ENCODE results near the gene GIPC1. TPM values are rescaled to one million over a fixed set of nuclear protein-coding genes. Genes with fewer than 3 reads are reported as not detected.
A peak's percentile ranks its signal among the peaks of the same experiment; 100 is the strongest.

Gene GIPC1
- polyA plus RNA-seq, 3 donors = 4.0 to 6.2 (median 4.8) TPM

DNA sequence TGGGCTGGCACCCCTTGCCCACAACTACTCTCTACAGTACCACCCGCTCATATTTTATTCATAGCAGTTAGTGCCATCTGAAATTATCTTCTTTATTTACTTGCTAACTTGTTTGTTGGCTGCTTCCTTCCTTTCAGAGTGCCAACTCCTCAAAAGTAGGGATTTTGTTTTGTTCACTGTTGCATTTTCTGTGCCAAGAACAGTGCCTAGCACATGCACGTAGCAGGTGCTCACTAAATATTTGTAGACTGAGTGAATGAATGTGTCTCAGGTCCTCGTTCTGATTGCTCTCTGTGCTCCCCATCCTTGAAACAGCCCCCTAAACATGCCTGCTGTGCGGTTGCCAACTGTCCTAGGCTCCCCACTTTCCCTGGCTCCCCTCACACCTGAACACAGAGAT is 1.5 kb downstream of the GIPC1 start:
- Histone ChIP-seq H3K27me3 (ENCODE audit: control insufficient read depth in 2 of 2, insufficient read depth in 2 of 2, low read length in 2 of 2) (no peaks in the 10 kb centered on the region), H3K4me1 (ENCODE audit: control insufficient read depth in 1 of 2, insufficient read depth in 2 of 2, low read length in 2 of 2) (peaks cover 23 to 25% of the 10 kb centered on the region in 2 donors), H3K9ac (ENCODE audit: insufficient read depth, low read length, poor library complexity, severe bottlenecking) (no peak overlapping the region), H3K79me2 (ENCODE audit: insufficient read depth, low read length) (no peaks in the 10 kb centered on the region), H2AFZ (ENCODE audit: insufficient read depth, low read depth, low read length, poor library complexity, severe bottlenecking) (no peak overlapping the region), H3K36me3 (replicated peaks in 1 of 2; ENCODE audit: control insufficient read depth in 1 of 2, insufficient read depth in 2 of 2, low read length in 2 of 2) (no peaks in the 10 kb centered on the region), H4K20me1 (ENCODE audit: insufficient read depth, low read length) (no peaks in the 10 kb centered on the region), H3K9me3 (replicated peaks in 1 of 2; ENCODE audit: control insufficient read depth in 1 of 2, insufficient read depth in 1 of 2, low read length in 2 of 2) (no peaks in the 10 kb centered on the region), H3K27ac (ENCODE audit: low read depth in 1 of 2, low read length in 2 of 2) (no peak overlapping the region), H3K4me3 (replicated peaks in 1 of 3; ENCODE audit: low read depth in 2 of 3, low read length in 3 of 3) (no peak overlapping the region), H3K4me2 (replicated peaks; ENCODE audit: extremely low read depth, low read length, poor library complexity, severe bottlenecking) (no peak overlapping the region)
- Mint-ChIP-seq H3K4me3 (peak overlapping the region; percentile 7 to 57), H3K36me3 (peaks cover 0 to 1% of the 10 kb centered on the region in 2 donors), H3K27ac (peak overlapping the region in 1 of 7 donors; percentile 0), H3K4me1 (peaks cover 23% of the 10 kb centered on the region), H3K9me3 (no peaks in the 10 kb centered on the region), H3K27me3 (ENCODE audit: low read depth in 3 of 3) (peaks cover 8 to 22% (median 11%) of the 10 kb centered on the region in 3 donors)
- intact Hi-C loops (cut with micrococcal nuclease) = no loop called here
- TF ChIP-seq, protein P1, sequence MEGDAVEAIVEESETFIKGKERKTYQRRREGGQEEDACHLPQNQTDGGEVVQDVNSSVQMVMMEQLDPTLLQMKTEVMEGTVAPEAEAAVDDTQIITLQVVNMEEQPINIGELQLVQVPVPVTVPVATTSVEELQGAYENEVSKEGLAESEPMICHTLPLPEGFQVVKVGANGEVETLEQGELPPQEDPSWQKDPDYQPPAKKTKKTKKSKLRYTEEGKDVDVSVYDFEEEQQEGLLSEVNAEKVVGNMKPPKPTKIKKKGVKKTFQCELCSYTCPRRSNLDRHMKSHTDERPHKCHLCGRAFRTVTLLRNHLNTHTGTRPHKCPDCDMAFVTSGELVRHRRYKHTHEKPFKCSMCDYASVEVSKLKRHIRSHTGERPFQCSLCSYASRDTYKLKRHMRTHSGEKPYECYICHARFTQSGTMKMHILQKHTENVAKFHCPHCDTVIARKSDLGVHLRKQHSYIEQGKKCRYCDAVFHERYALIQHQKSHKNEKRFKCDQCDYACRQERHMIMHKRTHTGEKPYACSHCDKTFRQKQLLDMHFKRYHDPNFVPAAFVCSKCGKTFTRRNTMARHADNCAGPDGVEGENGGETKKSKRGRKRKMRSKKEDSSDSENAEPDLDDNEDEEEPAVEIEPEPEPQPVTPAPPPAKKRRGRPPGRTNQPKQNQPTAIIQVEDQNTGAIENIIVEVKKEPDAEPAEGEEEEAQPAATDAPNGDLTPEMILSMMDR (IDR thresholded peaks at IDR 0.05) = no peak
- DNase-seq = no peak
- WGBS (ENCODE audit: insufficient coverage) = 100% methylated on average over 1 of the region's 4 CpGs

DNA sequence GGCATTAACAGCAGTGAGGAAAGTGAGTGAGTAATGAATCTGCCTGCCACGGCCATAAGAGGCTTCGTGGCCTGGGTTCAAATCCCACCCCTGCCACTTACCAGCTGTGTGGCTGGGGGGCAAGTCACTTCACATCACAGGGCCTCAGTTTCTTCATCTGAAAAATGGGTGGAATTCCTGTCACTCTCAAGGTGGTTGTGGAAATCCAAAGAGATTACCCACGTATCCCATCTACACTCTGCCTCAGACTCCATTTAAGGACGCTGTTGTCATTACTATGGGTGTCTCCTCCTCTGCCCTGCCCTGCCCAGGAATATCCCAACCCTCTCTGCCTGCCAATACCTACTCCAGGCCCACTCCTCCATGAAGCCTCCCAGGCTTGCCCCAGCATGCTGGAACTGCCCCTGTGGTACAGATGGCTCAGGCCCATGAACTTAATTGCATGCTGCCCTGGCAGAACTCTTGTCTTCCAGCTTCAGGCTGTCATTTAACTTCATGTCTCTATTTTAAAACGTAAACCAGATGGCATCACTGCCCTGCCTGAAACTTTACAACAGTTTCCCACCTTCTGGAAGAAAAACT is 3.1 kb downstream of the GIPC1 start:
- no peak overlapping the region for H3K9ac ChIP-seq (ENCODE audit: insufficient read depth, low read length, poor library complexity, severe bottlenecking)

More for the DNA sequence above, 3.1 kb downstream of the GIPC1 start:
- WGBS (ENCODE audit: insufficient coverage) = 86% methylated on average over 1 of the region's 5 CpGs
- DNase-seq = no peak
- Histone ChIP-seq H3K79me2 (ENCODE audit: insufficient read depth, low read length) (no peaks in the 10 kb centered on the region), H3K27ac (ENCODE audit: low read depth in 1 of 2, low read length in 2 of 2) (no peak overlapping the region), H4K20me1 (ENCODE audit: insufficient read depth, low read length) (no peaks in the 10 kb centered on the region), H3K36me3 (replicated peaks in 1 of 2; ENCODE audit: control insufficient read depth in 1 of 2, insufficient read depth in 2 of 2, low read length in 2 of 2) (no peaks in the 10 kb centered on the region), H3K4me3 (replicated peaks in 1 of 3; ENCODE audit: low read depth in 2 of 3, low read length in 3 of 3) (no peak overlapping the region), H2AFZ (ENCODE audit: insufficient read depth, low read depth, low read length, poor library complexity, severe bottlenecking) (no peak overlapping the region), H3K27me3 (ENCODE audit: control insufficient read depth in 2 of 2, insufficient read depth in 2 of 2, low read length in 2 of 2) (no peaks in the 10 kb centered on the region), H3K9me3 (replicated peaks in 1 of 2; ENCODE audit: control insufficient read depth in 1 of 2, insufficient read depth in 1 of 2, low read length in 2 of 2) (no peaks in the 10 kb centered on the region), H3K4me1 (ENCODE audit: control insufficient read depth in 1 of 2, insufficient read depth in 2 of 2, low read length in 2 of 2) (peaks cover 20 to 23% of the 10 kb centered on the region in 2 donors), H3K4me2 (replicated peaks; ENCODE audit: extremely low read depth, low read length, poor library complexity, severe bottlenecking) (no peak overlapping the region)
- H3K9me3 Mint-ChIP-seq = no peaks in the 10 kb centered on the region
- H3K27me3 Mint-ChIP-seq (ENCODE audit: low read depth in 3 of 3) = peaks cover 5 to 17% (median 10%) of the 10 kb centered on the region in 3 donors
- H3K4me3 Mint-ChIP-seq = no peak overlapping the region
- H3K27ac Mint-ChIP-seq = no peak overlapping the region
- peaks cover 1 to 3% of the 10 kb centered on the region in 2 donors for H3K36me3 Mint-ChIP-seq
- TF ChIP-seq, protein P1 (IDR thresholded peaks at IDR 0.05) = no peak
- intact Hi-C loops (cut with micrococcal nuclease) = no loop called here
- peaks cover 19% of the 10 kb centered on the region for H3K4me1 Mint-ChIP-seq

Measured in CD14-positive monocyte (primary cell).